HG03097 (cell line): ENCODE measurements around the gene TRAF3IP1.

Source experiments
- ATAC-seq: cut with Tn5 transposase; IDR thresholded peaks from one replicate; pipeline ENCODE4 v1.9.1; 2021; ENCODE audit not compliant: unreplicated experiment, low FRiP score

TRAF3IP1 gene

DNA sequence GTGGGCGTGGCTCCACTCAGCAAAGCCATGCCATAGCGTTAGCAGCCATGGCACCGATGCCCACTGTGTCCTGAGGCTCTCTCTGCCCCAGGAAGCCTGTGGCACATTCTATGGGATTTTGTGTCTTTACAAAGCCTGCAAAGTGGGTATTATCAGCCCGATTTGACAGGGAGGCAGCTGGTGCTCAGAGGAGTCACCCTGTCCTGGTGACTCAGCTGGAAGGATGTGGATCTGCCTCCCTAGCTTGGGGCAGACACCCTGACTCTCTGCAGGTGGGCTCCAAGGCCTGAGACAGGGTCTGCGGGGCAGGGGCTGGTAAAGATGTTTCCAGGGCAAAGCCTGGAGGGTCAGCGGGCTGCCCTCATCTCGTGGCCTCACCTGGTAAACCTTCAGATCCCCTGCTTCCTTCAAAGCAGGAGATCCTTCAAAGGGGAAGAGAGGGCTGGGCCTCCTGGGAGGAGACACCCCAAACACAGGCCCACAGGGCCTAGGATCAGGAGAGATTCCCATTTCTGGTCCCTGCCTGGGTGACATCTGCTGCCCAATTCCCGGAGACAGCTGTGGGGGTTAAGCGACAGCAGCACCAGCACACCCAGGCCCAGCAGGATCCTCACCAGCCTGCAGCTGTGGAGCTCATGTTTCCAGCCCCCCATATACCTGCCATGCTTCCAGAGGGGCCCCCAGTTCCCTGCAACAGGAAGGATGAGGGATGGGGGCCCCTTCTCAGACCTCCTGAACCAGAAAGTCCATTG, 103.4 kb downstream of the TRAF3IP1 start:
- no peak for ATAC-seq

GRCh38 chr2:238424313-238424700, 104.0 kb downstream of the TRAF3IP1 start:
- ATAC-seq: no peak

GRCh38 chr2:238425505-238425978, 105.2 kb downstream of the TRAF3IP1 start:
- ATAC-seq: no peak

GRCh38 chr2:238425979-238426567, 105.8 kb downstream of the TRAF3IP1 start:
- ATAC-seq: no peak

DNA sequence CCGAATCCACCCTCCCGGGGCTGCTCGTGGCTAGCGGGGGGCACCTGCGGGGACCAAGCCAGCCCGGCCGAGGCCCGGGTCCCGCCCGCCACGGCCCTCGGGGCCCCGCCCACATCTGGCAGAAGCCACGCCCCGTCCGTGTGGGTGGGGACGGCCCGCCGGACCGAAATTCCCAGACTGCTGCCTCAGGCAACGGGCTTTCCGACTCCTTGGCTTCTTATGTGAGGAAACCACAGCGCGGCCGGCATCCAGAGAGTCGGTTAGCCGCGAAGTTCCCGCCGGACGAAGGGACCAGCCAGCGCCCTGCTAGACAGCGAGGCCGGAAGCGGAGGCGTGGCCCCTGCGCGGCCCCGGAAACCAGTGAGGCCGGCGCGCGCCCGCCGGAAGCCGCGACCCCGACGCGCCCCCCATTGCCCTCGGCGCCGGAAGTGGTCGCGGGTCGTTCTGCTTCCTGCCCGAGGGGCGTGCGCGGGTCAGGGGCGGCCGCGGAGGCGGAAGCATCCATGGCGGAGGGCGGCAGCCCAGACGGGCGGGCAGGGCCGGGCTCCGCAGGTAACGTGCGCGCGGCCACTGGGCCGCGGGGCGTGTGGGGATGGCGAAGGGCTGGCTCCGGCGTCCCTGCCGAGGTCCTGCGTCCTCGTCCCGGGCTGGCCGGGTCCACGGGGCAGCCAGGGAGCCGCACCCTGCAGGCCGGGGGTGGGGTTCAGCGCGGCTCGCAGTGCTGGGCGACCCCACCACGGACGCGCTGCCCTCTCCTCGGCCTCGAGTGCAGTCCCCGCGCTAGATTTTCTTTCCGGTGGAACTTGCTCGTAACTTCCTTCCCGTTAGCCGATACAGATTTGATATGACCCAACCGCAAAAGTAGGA, 106.5 kb downstream of the TRAF3IP1 start, which contains the start of gene ASB1:
Gene ASB1, plus strand, starts transcription at position 360 of the 867 bp plus-strand sequence. Its CDS starts 144 bp downstream, at position 504.
- peak; percentile 79 for ATAC-seq

- no peak for ATAC-seq
Measured at GRCh38 chr2:238427435-238428162, 107.3 kb downstream of the TRAF3IP1 start.

DNA sequence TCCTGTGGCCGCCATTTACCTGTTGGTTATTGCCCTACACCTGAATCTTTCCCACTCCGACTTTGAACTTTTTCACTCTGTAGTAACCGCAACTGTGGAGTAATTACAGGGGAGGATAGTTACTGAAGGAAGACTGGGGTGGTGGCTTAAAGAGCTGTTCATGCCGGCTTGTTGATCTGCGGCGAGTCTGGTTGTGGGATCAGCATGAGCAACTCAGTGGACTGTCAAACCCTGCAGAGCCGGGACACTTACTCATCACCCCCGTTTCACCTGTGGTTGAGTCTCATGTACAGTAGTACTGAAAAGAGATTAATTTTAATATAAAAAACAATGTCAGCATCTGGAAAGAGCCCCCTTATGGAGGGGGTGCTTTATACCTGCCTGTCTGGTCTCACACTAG, 108.5 kb downstream of the TRAF3IP1 start:
- ATAC-seq: no peak

DNA sequence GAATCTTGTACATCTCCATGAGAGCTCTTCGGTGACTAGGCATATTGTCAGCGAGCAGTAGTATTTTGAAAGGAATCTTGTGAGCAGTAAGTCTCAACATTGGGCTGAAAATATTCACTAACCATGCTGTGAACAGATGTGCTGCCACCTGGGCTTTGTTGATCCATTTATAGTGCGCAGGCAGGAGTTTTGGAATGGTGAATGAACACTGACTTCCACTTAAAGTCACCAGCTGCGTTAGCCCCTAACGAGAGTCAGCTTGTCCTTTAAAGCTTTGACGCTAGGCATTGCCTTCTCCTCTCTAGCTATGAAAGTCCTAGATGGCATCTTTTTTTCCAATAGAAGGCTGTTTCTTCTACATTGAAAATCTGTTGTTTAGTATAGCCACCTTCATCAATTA, 110.5 kb downstream of the TRAF3IP1 start:
- ATAC-seq: no peak

DNA sequence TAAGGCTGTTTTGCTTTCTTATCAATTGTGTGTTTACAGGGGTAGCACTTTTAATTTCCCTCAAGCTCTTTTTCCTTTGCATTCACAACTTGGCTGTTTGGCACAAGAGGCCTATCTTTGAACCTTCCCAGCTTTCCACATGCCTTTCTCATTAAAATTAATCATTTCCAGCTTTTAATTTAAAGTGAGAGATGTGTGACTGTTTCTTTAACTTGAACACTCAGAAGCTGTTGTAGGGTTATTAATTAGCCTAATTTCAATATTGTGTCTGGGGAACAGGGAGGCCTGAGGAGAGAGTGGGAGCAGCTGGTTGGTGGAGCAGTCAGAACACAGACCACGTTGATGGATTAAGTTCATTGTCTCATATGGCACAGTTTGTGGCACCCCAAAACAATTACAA, 111.1 kb downstream of the TRAF3IP1 start:
- ATAC-seq: no peak

- ATAC-seq: no peak
Measured at GRCh38 chr2:238433300-238433915, 113.1 kb downstream of the TRAF3IP1 start.

DNA sequence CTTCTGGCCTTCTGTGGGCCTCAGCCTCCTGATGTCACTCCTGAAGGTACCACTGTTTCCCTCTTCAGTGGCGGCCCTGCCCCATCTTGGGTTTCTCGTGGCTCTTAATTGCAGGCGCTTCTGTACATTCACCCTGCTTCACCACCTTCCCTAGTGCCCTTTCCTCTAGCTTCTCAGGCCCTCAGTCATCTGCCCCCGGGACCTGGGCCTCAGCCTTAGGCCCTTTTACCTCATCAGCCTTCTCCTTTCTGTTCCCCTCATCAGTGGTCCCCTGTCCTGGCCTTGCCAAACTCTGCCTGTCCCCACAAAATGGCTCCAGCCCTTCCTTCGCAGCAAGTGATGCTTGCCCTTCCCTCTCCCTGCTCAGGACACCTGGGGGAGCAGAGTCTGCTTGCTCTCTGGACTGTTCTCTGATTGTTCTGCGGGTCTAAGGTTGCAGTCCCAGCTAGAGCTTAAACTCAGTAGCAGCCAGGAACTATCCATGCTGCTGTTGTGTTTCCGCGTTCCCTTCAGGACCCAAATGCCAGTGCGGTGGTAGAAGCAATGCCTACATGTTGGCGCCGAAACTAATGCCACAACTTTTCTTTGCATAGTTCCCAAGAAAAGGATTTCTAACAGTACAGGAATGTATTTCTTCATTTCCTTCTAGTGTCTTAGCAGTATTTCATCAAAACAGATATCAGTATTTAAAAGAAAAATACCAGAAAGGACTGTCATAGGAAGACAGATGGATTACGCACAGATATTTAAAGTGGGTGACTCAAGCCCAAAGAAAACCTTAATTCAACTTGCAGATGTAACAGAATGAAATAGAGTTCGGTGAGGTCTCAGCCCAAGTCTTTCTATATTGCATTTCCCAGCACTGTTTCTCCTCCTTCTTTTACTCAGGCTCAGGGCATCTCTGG, 113.9 kb downstream of the TRAF3IP1 start:
- no peak for ATAC-seq

GRCh38 chr2:238434846-238435751, 114.8 kb downstream of the TRAF3IP1 start:
- no peak for ATAC-seq

DNA sequence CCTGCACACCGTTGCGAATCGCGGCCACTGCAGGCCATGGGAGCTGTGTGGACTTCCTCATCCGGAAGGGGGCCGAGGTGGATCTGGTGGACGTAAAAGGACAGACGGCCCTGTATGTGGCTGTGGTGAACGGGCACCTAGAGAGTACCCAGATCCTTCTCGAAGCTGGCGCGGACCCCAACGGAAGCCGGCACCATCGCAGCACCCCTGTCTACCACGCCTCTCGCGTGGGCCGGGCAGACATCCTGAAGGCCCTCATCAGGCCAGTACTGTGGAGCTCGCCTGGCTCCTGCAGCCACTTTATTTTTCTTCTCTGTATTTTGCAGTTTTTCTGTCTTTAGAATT, 115.4 kb downstream of the TRAF3IP1 start:
- ATAC-seq: no peak

GRCh38 chr2:238438856-238439849, 118.8 kb downstream of the TRAF3IP1 start:
- no peak for ATAC-seq

DNA sequence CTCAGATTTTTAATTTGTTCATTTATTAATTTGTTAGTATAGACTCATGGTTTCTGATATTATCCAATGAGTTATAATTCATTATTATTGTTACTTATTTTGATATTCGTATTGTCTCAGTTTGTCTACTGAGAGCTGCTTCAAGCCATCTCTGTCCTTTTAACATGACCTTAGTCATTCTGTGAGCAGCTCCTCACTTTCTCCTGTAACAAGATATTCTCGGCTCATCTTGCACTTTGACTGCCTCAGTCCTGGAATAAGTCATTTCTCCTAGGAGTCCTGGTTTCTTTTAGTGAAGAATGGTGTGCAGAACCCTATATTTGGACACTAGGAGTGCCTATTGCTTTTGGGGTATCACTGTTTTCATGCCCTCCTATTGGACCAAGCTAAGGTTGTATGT, 119.6 kb downstream of the TRAF3IP1 start:
- no peak for ATAC-seq

- no peak for ATAC-seq
Measured at GRCh38 chr2:238440331-238440730, 120.0 kb downstream of the TRAF3IP1 start.

GRCh38 chr2:238440767-238441166, 120.4 kb downstream of the TRAF3IP1 start:
- no peak for ATAC-seq
